GM18868 (cell line): ENCODE results near the gene YPEL1.
"Not testable (repeated sequence)": the region's sequence is repeated elsewhere in the genome, so short reads cannot be mapped to it uniquely, and the experiment has no call there.

ENCODE experiments used
- ATAC-seq: cut with Tn5 transposase; IDR thresholded peaks from one replicate; pipeline ENCODE4 v1.9.1; 2021; ENCODE audit warnings: mild to moderate bottlenecking, moderate library complexity; ENCODE audit not compliant: unreplicated experiment

YPEL1 gene

DNA sequence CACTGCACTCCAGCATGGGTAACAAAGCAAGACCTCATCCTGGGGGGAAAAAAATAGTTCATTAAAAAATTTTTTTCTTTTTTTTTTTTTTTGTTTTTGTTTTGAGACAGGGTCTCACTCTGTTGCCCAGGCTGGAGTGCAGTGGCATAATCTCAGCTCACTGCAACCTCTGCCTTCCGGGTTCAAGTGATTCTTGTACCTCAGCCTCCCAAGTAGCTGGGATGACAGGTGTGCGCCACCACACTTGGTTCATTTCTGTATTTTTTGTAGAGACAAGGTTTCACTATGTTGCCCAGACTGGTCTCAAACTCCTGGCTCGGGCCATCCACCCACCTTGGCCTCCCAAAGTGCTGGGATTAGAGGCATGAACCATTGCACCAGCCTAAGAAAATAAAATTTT lies 11.1 kb downstream of the YPEL1 start:
- ATAC-seq = not testable (repeated sequence)

DNA sequence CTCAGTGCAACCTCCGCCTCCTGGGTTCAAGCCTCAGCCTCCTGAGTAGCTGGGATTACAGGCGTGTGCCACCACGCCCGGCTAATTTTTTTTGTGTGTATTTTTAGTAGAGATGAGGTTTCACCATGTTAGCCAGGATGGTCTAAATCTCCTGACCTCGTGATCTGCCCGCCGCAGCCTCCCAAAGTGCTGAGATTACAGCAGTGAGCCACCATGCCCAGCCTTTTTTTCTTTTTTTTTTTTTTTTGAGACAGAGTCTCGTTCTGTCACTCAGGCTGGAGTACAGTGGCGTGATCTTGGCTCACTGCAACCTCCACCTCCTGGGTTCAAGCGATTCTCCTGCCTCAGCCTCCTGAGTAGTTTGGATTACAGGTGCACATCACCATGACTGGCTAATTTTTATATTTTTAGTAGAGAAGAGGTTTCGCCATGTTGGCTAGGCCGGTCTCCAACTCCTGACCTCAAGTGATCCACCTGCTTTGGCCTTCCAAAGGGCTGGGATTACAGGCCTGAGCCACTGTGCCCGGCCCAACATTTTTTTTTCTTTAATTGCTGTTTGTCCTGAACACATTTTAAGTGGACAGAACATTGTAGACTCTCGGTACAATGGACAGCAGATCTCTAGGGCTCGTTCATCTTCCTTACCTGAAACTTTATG lies 14.3 kb downstream of the YPEL1 start:
- not testable (repeated sequence) for ATAC-seq

DNA sequence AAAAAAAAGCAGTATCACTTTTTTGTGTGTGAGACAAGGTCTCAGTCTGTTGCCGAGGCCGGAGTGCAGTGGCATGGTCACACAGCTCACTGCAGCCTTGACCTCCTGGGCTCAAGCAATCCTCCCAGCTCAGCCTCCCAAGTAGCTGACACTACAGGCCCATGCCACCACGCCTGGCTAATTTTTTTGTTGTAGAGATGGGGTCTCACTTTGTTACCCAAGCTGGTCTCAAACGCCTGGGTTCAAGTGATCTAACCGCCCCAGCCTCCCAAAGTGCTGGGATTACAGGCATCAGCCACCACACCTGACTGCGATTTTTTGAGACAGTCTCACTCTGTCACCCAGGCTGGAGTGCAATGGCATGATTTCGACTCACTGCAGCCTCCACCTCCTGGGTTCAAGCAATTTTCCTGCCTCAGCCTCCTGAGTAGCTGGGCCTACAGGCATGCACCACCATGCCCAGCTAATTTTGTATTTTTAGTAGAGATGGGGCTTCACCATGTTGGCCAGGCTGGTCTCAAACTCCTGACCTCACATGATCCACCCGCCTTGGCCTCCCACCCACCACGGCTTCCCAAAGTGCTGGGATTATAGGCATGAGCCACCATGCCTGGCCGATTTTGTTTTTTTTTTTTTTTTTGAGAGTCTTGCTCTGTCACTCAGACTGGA lies 15.3 kb downstream of the YPEL1 start:
- ATAC-seq = not testable (repeated sequence)

- no peak for ATAC-seq
Observed at GRCh38 chr22:21719024-21719423, 16.6 kb downstream of the YPEL1 start.

- ATAC-seq = no peak
Observed at GRCh38 chr22:21718499-21718898, 17.1 kb downstream of the YPEL1 start.

- ATAC-seq = not testable (repeated sequence)
Observed at GRCh38 chr22:21716395-21717122, 19.0 kb downstream of the YPEL1 start.

DNA sequence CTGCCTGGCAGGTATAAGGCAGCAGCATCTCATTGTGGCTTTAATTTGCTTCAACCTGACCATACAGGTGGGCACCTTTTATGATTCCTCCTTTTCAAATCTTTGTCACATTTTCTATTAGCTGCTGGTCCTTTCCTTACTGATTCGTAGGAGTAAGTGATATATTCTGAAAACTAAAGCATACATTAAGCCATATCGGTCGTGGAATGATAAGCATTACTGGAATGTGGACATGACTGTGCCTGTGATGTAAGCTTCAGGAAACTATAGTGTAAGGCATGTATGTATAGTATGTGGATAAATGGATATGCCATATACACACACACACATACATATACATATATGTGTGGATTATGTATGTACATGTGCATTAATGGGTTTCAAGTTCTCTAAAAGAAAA lies 20.8 kb downstream of the YPEL1 start:
- ATAC-seq = no peak

DNA sequence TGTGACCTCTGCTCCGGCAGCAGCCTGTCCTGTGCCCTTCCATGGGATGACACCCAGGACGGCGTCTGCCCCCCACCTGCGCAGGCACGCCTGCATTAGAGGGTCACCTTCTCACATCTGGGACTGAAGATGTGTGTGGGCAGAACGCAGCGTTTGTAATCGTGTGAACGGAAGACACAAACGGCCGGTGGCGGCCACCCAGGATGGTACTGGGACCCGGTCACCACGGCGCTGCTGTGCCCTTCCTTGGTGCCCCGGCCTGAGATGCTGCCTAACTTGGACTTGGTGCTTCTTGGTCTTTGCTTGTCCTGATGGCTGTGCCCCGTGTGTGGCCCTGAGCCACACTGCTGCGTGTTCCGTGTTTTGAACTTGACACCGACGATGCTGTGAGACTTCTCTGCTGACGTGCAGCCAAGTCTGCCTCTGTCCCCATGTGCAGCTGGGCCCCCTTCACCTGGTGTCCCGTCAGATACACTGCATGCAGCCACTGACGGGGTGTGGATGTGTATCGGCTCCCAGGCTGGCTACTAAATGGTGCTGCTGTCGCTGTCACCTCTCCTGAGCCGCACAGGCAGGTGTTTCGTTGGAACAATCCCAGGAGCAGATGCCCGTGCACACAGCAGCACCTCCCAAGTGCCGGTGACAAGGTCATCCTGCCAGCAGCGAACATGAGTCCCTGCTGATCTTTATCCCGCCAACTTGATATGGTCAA lies 21.4 kb downstream of the YPEL1 start:
- ATAC-seq = no peak

DNA sequence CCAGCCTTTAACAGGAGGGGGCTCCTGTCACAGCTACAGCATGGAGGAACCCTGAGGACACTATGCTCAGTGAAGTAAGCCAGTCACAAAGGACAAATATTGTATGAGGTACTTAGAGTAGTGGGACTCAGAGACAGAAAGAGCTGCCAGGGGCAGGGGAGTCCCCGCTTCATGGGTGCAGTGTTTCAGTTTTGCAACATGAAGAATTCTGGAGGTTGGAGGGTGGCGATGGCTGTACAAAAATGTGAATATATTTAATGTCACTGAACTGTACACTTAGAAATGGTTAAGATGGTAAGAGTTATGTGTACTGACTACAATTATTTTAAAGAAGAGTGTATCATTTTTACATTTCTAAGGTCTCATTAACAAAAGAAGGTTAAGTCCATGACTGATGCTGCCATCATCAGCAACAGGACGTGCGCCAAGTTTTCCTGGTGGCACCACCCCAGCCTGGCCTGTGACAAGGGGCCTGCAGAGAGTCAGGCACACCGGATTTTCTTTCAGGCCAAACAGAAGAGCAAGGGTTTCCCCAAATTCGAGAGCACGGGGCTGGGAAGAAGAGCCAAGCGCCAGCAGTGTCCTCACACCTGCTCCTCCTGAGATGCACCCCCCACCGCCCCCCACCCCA lies 22.1 kb downstream of the YPEL1 start:
- no peak for ATAC-seq

GRCh38 chr22:21712751-21713427 lies 22.7 kb downstream of the YPEL1 start:
- no peak for ATAC-seq

DNA sequence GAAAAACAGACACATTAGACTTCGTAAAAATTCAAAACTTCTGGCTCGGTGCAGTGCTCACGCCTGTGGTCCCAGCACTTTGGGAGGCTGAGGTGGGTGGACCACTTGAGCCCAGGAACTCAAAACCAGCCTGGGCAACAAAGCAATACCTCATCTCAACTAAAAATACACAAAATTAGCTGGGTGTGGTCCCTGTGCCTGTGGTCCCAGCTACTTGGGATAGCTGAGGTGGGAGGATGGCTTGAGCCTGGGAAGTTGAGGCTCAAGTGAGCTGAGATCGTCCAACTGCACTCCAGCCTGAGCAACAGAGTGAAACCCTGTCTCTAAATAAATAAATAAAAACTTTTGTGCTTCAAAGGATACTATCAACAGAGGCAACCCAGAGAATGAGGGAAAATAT lies 23.7 kb downstream of the YPEL1 start:
- ATAC-seq = no peak

- no peak for ATAC-seq
Observed at GRCh38 chr22:21710156-21710555, 25.4 kb downstream of the YPEL1 start.

GRCh38 chr22:21709688-21710087 lies 25.9 kb downstream of the YPEL1 start:
- no peak for ATAC-seq

- no peak for ATAC-seq
Observed at GRCh38 chr22:21708960-21709359, 26.6 kb downstream of the YPEL1 start.

GRCh38 chr22:21707677-21708076 lies 27.9 kb downstream of the YPEL1 start:
- ATAC-seq = no peak

DNA sequence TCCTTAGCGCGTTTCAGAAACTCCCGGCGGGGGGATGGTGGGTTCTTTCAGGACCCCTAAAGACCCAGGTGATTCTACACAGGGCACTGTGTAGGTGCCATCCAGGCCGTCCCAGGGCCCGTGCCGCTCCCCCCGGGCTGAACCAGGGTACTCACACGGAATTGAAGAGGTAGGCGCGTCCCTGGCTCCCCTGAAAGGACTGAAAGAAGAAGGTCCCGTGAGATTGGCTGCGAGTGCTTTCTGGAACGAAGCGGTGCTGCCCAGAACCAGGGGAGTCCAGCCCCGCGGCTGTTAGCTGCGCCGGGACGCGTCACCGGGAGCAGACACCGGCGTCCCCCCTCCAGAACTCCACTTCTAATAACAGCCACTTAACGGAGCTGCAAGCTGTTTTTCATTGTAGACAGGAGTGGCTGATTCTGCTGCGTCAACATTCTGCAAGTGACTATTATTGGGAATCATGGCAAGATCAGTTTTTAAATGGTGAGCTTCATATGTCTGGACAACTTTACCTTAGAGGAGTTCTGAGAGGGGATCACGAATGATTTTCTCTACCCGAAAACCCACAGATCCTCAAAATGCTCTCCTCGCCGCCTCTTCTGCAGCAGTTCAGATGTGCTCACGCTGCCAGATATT lies 31.8 kb downstream of the YPEL1 start:
- ATAC-seq = no peak

DNA sequence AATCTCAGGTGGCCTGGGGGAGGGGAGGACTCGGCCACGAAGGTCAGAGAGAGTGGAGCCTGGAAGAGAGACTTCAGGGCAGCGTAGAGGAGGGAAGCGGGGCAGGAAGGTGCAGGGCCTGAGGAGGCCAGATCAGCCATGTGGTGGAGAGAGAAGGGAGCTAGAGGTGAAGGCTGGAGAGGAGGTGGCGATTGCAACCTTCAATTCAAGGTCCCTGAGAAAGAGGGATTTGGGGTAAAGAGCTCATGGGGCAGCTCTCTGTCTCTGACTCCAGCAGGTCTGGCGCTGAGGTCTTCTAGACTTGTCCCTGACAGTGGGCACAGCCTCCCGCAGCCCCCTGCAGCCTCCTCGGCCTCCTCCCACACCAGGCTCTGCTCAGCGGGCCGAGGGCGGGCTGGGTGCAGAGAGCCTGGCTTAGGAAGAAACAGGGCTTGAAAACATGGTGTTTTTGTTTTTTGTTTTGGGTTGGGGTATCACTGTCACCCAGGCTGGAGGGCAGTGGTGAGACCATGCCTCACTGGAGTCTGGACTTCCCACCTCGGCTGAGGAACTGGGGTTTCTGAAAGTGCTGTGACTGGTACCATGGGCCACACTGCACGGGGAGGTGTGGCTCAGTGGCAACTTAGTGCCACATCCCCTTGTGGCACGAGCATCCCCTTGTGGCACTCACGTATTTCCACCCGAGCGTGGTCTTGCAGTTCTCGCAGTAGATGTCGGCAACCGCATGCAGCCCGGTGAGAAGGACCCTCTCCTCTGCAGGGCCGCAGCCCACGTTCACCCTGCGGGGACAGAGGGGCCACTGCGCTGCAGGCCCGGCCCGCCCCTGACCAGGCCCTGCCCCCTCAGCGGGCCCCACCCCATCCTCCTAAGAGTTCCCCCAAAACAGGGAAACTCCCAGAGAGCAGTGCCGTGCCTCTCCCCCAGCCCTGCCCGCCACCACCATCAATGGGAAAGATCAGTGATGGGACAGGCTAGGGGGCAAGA lies 32.6 kb downstream of the YPEL1 start:
- ATAC-seq = no peak

- no peak for ATAC-seq
Observed at GRCh38 chr22:21702094-21702493, 33.5 kb downstream of the YPEL1 start.
